ENCODE data around the gene RSPRY1. TPM values are rescaled to one million over a fixed set of nuclear protein-coding genes. Genes with fewer than 3 reads are reported as not detected.
"Not testable (repeated sequence)": the region's sequence is repeated elsewhere in the genome, so short reads cannot be mapped to it uniquely, and the experiment has no call there.

Gene RSPRY1
- total RNA-seq, 1 donor from 2014 or later, result 46.6 TPM

DNA sequence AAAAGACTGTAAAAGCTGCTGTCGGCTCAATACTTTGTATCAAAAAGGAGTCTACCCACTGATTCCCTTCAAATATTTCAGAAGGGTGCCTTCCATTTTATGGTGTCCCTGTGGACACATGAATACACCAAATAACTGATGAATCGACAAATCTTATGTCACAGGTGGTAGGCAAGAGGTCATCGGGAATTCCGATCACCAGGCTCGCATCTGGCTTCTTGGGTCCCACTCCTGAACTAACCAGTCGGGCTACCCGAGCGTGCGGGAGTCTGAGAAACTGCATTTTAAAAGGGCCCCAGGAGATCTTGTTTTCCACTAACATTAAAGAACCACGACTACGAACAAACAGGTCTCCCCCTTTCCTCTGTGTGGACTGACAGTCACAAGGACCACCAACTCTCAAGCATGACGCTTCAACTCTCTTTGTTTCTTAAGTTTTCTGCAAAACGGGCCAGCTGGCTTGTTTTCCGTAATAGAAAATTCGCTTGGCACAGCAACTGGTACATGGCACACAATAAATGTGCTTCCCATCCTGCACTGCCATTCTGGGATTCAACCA is 1.2 kb upstream of the RSPRY1 start:
- peak; percentile 14 for DNase-seq (ENCODE audit: low spot score)
- peak overlapping the region; percentile 8 for H3K27ac Mint-ChIP-seq
- no peak overlapping the region for H3K27ac ChIP-seq

DNA sequence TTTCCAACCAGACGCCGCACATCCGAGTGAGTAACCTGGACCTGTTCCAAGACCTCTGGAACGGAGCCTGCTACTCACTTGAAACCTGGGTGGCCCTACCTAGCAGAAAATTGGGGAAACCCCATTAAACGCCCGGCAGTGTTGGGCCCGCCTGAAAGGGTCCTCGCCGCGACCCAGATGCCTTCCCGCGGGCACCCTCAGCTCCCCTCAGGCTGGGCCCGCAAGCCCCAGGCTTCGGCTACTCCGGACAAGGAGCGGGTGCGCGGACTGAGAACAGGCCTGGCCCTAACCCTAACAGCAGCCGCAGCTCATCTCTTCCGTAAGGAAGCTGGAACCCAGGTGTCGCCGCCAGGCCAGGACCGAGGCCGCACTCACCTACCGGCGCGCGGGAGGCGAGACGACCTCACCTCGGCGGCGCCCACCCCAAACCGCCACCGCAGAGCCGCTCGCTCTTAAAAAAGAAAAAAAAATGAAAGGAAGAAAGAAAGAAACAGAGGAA is 634 bp upstream of the RSPRY1 start:
- H3K4me2 ChIP-seq, result peak overlapping the region; percentile 97
- H3K9ac ChIP-seq, result peak overlapping the region; percentile 94
- H2AFZ ChIP-seq (replicated peaks), result peak overlapping the region; percentile 96
- H3F3A ChIP-seq (ENCODE audit: low read depth), result peaks cover 7% of the 10 kb centered on the region
- peak overlapping the region; percentile 72 for H3K27ac Mint-ChIP-seq
- H4K20me1 ChIP-seq (ENCODE audit: low read depth), result peaks cover 29% of the 10 kb centered on the region
- peaks cover 2% of the 10 kb centered on the region for H3K36me3 Mint-ChIP-seq
- no peaks in the 10 kb centered on the region for H3K9me3 ChIP-seq (ENCODE audit: low read depth)
- H3K4me3 ChIP-seq, result peak overlapping the region; percentile 97
- peaks cover 22% of the 10 kb centered on the region for H3K4me1 ChIP-seq
- peaks cover 95% of the 10 kb centered on the region for H3K79me2 ChIP-seq (ENCODE audit: low read depth)
- no peaks in the 10 kb centered on the region for H3K27me3 ChIP-seq
- no peaks in the 10 kb centered on the region for H3K27me3 Mint-ChIP-seq (ENCODE audit: insufficient read depth, low read depth)
- TF ChIP-seq EZH2phosphoT487 (IDR thresholded peaks at IDR 0.05), result no peak
- no peak for TF ChIP-seq EZH2 (IDR thresholded peaks at IDR 0.05)
- TF ChIP-seq, protein P1, sequence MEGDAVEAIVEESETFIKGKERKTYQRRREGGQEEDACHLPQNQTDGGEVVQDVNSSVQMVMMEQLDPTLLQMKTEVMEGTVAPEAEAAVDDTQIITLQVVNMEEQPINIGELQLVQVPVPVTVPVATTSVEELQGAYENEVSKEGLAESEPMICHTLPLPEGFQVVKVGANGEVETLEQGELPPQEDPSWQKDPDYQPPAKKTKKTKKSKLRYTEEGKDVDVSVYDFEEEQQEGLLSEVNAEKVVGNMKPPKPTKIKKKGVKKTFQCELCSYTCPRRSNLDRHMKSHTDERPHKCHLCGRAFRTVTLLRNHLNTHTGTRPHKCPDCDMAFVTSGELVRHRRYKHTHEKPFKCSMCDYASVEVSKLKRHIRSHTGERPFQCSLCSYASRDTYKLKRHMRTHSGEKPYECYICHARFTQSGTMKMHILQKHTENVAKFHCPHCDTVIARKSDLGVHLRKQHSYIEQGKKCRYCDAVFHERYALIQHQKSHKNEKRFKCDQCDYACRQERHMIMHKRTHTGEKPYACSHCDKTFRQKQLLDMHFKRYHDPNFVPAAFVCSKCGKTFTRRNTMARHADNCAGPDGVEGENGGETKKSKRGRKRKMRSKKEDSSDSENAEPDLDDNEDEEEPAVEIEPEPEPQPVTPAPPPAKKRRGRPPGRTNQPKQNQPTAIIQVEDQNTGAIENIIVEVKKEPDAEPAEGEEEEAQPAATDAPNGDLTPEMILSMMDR (IDR thresholded peaks at IDR 0.05), result no peak
- peak; percentile 67 for DNase-seq (ENCODE audit: low spot score)
- H3K4me3 Mint-ChIP-seq, result peak overlapping the region; percentile 100
- peak overlapping the region; percentile 65 for H3K27ac ChIP-seq
- H3K36me3 ChIP-seq, result no peaks in the 10 kb centered on the region
- H3K4me1 Mint-ChIP-seq, result peaks cover 28% of the 10 kb centered on the region
- H3K9me3 Mint-ChIP-seq, result no peaks in the 10 kb centered on the region

More for the DNA sequence above, 1.2 kb upstream of the RSPRY1 start:
- Histone ChIP-seq H3K36me3 (no peaks in the 10 kb centered on the region), H3K79me2 (ENCODE audit: low read depth) (peaks cover 95% of the 10 kb centered on the region), H3F3A (ENCODE audit: low read depth) (peaks cover 9% of the 10 kb centered on the region), H3K4me1 (peaks cover 24% of the 10 kb centered on the region), H3K4me3 (peak overlapping the region; percentile 97), H3K9me3 (ENCODE audit: low read depth) (no peaks in the 10 kb centered on the region), H3K9ac (peak overlapping the region; percentile 94), H3K27me3 (no peaks in the 10 kb centered on the region), H2AFZ (replicated peaks) (no peak overlapping the region), H4K20me1 (ENCODE audit: low read depth) (peaks cover 26% of the 10 kb centered on the region), H3K4me2 (peak overlapping the region; percentile 97)
- H3K4me1 Mint-ChIP-seq, result peaks cover 28% of the 10 kb centered on the region
- H3K4me3 Mint-ChIP-seq, result peak overlapping the region; percentile 100
- TF ChIP-seq EZH2phosphoT487 (IDR thresholded peaks at IDR 0.05) (no peak), EZH2 (IDR thresholded peaks at IDR 0.05) (no peak)
- TF ChIP-seq, protein P1 (IDR thresholded peaks at IDR 0.05), result no peak
- no peaks in the 10 kb centered on the region for H3K9me3 Mint-ChIP-seq
- no peaks in the 10 kb centered on the region for H3K27me3 Mint-ChIP-seq (ENCODE audit: insufficient read depth, low read depth)
- peaks cover 2% of the 10 kb centered on the region for H3K36me3 Mint-ChIP-seq

DNA sequence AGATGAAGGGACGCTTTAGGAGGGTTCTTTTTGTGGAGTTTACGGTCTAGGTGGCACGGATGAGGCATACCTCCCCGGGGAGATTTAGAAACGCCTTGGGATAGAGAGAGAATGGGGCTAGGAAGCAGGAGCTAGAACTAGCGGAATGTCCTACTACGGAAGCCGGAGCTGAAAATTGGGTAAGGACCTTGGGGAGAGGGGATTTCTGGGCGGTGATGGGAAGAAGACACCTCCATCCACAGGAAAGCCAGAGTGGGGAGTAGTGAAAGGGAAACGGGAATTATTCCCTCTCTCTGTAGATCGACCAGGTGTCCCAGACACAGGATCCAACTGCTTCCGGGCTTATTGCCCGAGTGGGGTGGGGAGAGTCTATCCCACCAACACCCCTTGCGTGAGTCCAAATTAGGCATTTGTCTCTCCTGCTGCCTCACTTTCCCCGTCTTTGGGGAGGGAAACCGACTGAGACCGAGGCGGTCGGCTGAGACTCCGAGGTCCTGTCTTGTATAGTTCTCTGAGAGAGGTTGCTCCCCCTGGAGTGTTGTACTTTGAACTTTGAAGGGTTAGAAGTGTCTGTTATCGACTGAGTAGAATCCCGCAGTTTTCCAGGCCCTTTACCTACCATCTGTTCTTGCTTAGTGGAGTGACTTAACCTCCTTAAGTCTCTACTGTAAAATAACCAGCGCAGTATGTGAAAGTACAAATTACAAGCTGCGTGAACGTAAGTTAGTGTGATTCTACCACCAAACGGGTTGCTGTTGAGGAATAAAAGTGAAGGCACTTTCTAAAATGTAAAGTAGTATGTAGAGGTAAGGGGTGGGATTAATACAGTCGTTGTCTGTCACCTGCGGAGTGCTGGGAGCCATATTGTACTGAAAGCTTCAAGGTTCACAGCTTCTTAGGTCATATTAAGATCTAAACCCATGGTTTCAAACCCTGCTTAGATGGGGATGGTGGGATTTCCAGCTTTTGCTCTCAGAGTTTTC is 1.0 kb downstream of the RSPRY1 start:
- peak overlapping the region; percentile 89 for H3K9ac ChIP-seq
- no peaks in the 10 kb centered on the region for H3K36me3 ChIP-seq
- TF ChIP-seq, protein P1 (IDR thresholded peaks at IDR 0.05), result no peak
- no peak for TF ChIP-seq EZH2phosphoT487 (IDR thresholded peaks at IDR 0.05)
- no peak for TF ChIP-seq EZH2 (IDR thresholded peaks at IDR 0.05)
- DNase-seq (ENCODE audit: low spot score), result peak; percentile 50
- no peaks in the 10 kb centered on the region for H3K27me3 ChIP-seq
- H3K27ac ChIP-seq, result peak overlapping the region; percentile 51
- peaks cover 7% of the 10 kb centered on the region for H3F3A ChIP-seq (ENCODE audit: low read depth)
- H2AFZ ChIP-seq (replicated peaks), result peak overlapping the region; percentile 80
- Mint-ChIP-seq H3K4me1 (peaks cover 28% of the 10 kb centered on the region), H3K9me3 (no peaks in the 10 kb centered on the region), H3K36me3 (peaks cover 2% of the 10 kb centered on the region), H3K27ac (peak overlapping the region; percentile 97), H3K27me3 (ENCODE audit: insufficient read depth, low read depth) (no peaks in the 10 kb centered on the region), H3K4me3 (peak overlapping the region; percentile 100)
- peaks cover 95% of the 10 kb centered on the region for H3K79me2 ChIP-seq (ENCODE audit: low read depth)
- peak overlapping the region; percentile 82 for H3K4me2 ChIP-seq
- H4K20me1 ChIP-seq (ENCODE audit: low read depth), result peaks cover 38% of the 10 kb centered on the region
- H3K4me1 ChIP-seq, result peaks cover 22% of the 10 kb centered on the region
- H3K4me3 ChIP-seq, result peak overlapping the region; percentile 97
- no peaks in the 10 kb centered on the region for H3K9me3 ChIP-seq (ENCODE audit: low read depth)

DNA sequence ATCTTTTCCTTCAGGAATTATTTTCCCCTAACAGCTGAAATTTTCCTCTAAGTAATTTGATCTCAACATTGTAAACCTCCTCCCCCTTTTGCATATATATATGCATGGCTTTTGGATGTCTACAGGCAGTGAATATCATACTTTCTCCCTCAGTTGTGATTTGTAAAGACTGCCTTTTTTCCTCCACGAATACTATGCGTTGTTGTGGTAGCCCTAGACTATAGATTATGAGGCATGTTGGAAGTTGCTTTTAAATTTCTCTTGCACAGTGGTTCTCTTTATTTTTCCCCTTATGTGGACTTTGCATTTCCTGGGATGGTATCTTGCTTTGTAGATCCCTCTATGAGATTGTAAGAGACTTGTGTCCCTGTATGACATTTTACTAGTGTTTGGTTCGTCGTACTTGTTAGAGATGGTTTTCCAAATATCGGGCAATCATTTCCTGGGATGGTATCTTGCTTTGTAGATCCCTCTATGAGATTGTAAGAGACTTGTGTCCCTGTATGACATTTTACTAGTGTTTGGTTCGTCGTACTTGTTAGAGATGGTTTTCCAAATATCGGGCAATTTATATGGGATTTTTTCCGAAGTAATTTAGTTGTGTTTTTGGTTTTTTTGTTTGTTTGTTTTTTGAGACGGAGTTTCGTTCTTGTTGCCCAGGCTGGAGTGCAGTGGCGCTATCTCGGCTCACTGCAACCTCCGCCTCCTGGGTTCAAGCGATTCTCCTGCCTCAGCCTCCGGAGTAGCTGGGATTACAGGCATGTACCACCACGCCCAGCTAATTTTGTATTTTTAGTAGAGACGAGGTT is 2.0 kb downstream of the RSPRY1 start:
- Histone ChIP-seq H4K20me1 (ENCODE audit: low read depth) (peaks cover 38% of the 10 kb centered on the region), H3K79me2 (ENCODE audit: low read depth) (peaks cover 95% of the 10 kb centered on the region), H3K4me3 (peak overlapping the region; percentile 97), H3K9ac (peak overlapping the region; percentile 89), H3K4me1 (peaks cover 22% of the 10 kb centered on the region), H3K4me2 (peak overlapping the region; percentile 82)
- peak overlapping the region; percentile 100 for H3K4me3 Mint-ChIP-seq
- H3K36me3 ChIP-seq; H3K27me3 Mint-ChIP-seq (ENCODE audit: insufficient read depth, low read depth); H3K27ac Mint-ChIP-seq; H2AFZ ChIP-seq (replicated peaks); H3K9me3 Mint-ChIP-seq; H3K36me3 Mint-ChIP-seq; H3F3A ChIP-seq (ENCODE audit: low read depth); H3K27me3 ChIP-seq; DNase-seq (ENCODE audit: low spot score); H3K9me3 ChIP-seq (ENCODE audit: low read depth); H3K27ac ChIP-seq: not testable (repeated sequence)
- H3K4me1 Mint-ChIP-seq, result peaks cover 28% of the 10 kb centered on the region

All from neural progenitor cell (in vitro differentiated cells).